ENCODE data around the gene CHST11.
A peak's percentile ranks its signal among the peaks of the same experiment; 100 is the strongest.

Gene CHST11

GRCh38 chr12:104484079-104484478 is 27.3 kb downstream of the CHST11 start (continued):
- TF ChIP-seq ZNF707 (tag by site-specific recombination; IDR thresholded peaks at IDR 0.05) (no peak), ZNF341 (tag by site-specific recombination; IDR thresholded peaks at IDR 0.05; ENCODE audit: low read depth) (no peak), ZBTB26 (tag by site-specific recombination; optimal IDR thresholded peaks at IDR 0.05) (no peak)

- Histone ChIP-seq H3K36me3 (ENCODE audit: control insufficient read depth in 2 of 2, insufficient read depth in 1 of 2, low read length in 2 of 2) (no peaks in the 10 kb centered on the region), H3K9me3 (ENCODE audit: control insufficient read depth, insufficient read depth, low read depth, low read length) (no peaks in the 10 kb centered on the region), H3K4me1 (ENCODE audit: control insufficient read depth, insufficient read depth, low read length) (no peaks in the 10 kb centered on the region), H3K4me3 (ENCODE audit: low read depth, low read length) (no peak overlapping the region), H3K27ac (ENCODE audit: extremely low read depth, low read depth, low read length) (no peak overlapping the region)
- TF ChIP-seq ZNF623 (tag by site-specific recombination; IDR thresholded peaks at IDR 0.05), result peak; percentile 61
- no peak for TF ChIP-seq ZNF114 (tag by site-specific recombination; IDR thresholded peaks at IDR 0.05)
- TF ChIP-seq ZNF433 (tag by site-specific recombination; IDR thresholded peaks at IDR 0.05; ENCODE audit: low read depth), result no peak
- peak; percentile 41 for TF ChIP-seq ZIC2 (tag by site-specific recombination; IDR thresholded peaks at IDR 0.05)
- TF ChIP-seq PRDM1 (tag by site-specific recombination; IDR thresholded peaks at IDR 0.05), result no peak
- TF ChIP-seq ZNF16 (tag by site-specific recombination; IDR thresholded peaks at IDR 0.05; ENCODE audit: low read depth), result no peak
- peak; percentile 82 for TF ChIP-seq ZSCAN4 (tag by site-specific recombination; IDR thresholded peaks at IDR 0.05)
- ChIA-PET CTCF (no interaction called here), POLR2A (no interaction called here)
These were observed 29.1 kb downstream of the CHST11 start for GRCh38 chr12:104485651-104486362.

- TF ChIP-seq ZNF48 (tag by site-specific recombination; IDR thresholded peaks at IDR 0.05), result no peak
- H3K27ac ChIP-seq (ENCODE audit: extremely low read depth, low read depth, low read length), result no peak overlapping the region
- CTCF ChIA-PET, result no interaction called here
These were observed 29.6 kb downstream of the CHST11 start for GRCh38 chr12:104486363-104486750.

GRCh38 chr12:104486943-104487819 is 30.4 kb downstream of the CHST11 start:
- no peaks in the 10 kb centered on the region for H3K4me1 ChIP-seq (ENCODE audit: control insufficient read depth, insufficient read depth, low read length)
- ChIA-PET POLR2A (interaction anchor here (0.7 kb wide), 1 partner anchor 20 kb away, joined by 3 read pairs; no protein-coding TSS in a partner anchor), CTCF (interaction anchor here (0.7 kb wide), 1 partner anchor 103 kb away, joined by 3 read pairs; no protein-coding TSS in a partner anchor)
- H3K9me3 ChIP-seq (ENCODE audit: control insufficient read depth, insufficient read depth, low read depth, low read length), result no peaks in the 10 kb centered on the region
- no peak overlapping the region for H3K27ac ChIP-seq (ENCODE audit: extremely low read depth, low read depth, low read length)
- no peaks in the 10 kb centered on the region for H3K36me3 ChIP-seq (ENCODE audit: control insufficient read depth in 2 of 2, insufficient read depth in 1 of 2, low read length in 2 of 2)
- H3K4me3 ChIP-seq (ENCODE audit: low read depth, low read length), result no peak overlapping the region
- TF ChIP-seq ZNF600 (tag by site-specific recombination; IDR thresholded peaks at IDR 0.05) (no peak), ZNF677 (tag by site-specific recombination; IDR thresholded peaks at IDR 0.05) (no peak), ZNF398 (tag by site-specific recombination; IDR thresholded peaks at IDR 0.05) (no peak), ZNF639 (tag by site-specific recombination; IDR thresholded peaks at IDR 0.05) (no peak), HOXC10 (CRISPR knock-in tag; IDR thresholded peaks at IDR 0.05) (no peak), ZNF501 (tag by site-specific recombination; IDR thresholded peaks at IDR 0.05) (no peak), ELK4 (IDR thresholded peaks at IDR 0.05; ENCODE audit: borderline replicate concordance, low read depth, low read length) (no peak), ZNF426 (tag by site-specific recombination; IDR thresholded peaks at IDR 0.05) (no peak), ZNF335 (tag by site-specific recombination; conservative IDR thresholded peaks at IDR 0.05) (no peak)

More at GRCh38 chr12:104486363-104486750, 29.6 kb downstream of the CHST11 start:
- POLR2A ChIA-PET, result no interaction called here
- H3K36me3 ChIP-seq (ENCODE audit: control insufficient read depth in 2 of 2, insufficient read depth in 1 of 2, low read length in 2 of 2), result no peaks in the 10 kb centered on the region
- H3K4me3 ChIP-seq (ENCODE audit: low read depth, low read length), result no peak overlapping the region
- no peaks in the 10 kb centered on the region for H3K9me3 ChIP-seq (ENCODE audit: control insufficient read depth, insufficient read depth, low read depth, low read length)
- H3K4me1 ChIP-seq (ENCODE audit: control insufficient read depth, insufficient read depth, low read length), result no peaks in the 10 kb centered on the region

Measured in HEK293 (cell line).